Right renal pelvis (tissue), 4 donors: Measurements from ENCODE around the gene SOX6. TPM values are rescaled to one million over a fixed set of nuclear protein-coding genes. Genes with fewer than 3 reads are reported as not detected.
"Not testable (repeated sequence)": the region's sequence is repeated elsewhere in the genome, so short reads cannot be mapped to it uniquely, and the experiment has no call there.

Source experiments
- DNase-seq, 4 donors: peaks; one replicate each; pipeline ENCODE4 v3.0.0-alpha.2; 2013; ENCODE audit warnings: low read depth in 4 of 4, low spot score in 3 of 4, missing footprints in 1 of 4
- polyA plus RNA-seq, 4 donors: library from polyadenylated mRNA; unstranded; fragments of 120-200 nt; gene quantifications; one replicate each; pipeline ENCODE4 v1.2.1, GENCODE V29; 2013; ENCODE audit not compliant: insufficient read length in 4 of 4

Gene SOX6
- polyA plus RNA-seq, 4 donors = 18.4 to 23.1 (median 21.3) TPM

GRCh38 chr11:16158426-16158994, 197.8 kb downstream of the SOX6 start:
- no peak for DNase-seq

- DNase-seq = no peak
Measured at GRCh38 chr11:16157327-16157726, 199.0 kb downstream of the SOX6 start.

GRCh38 chr11:16155448-16155847, 200.9 kb downstream of the SOX6 start:
- no peak for DNase-seq

GRCh38 chr11:16154715-16155396, 201.5 kb downstream of the SOX6 start:
- DNase-seq = no peak

GRCh38 chr11:16153951-16154350, 202.4 kb downstream of the SOX6 start:
- no peak for DNase-seq

- DNase-seq = no peak
Measured at GRCh38 chr11:16151138-16151537, 205.2 kb downstream of the SOX6 start.

GRCh38 chr11:16149476-16149875, 206.9 kb downstream of the SOX6 start:
- no peak for DNase-seq

GRCh38 chr11:16148301-16148931, 207.9 kb downstream of the SOX6 start:
- DNase-seq = peak; percentile 36 to 70 (median 48)

GRCh38 chr11:16146980-16147379, 209.4 kb downstream of the SOX6 start:
- not testable (repeated sequence) for DNase-seq

GRCh38 chr11:16141614-16142013, 214.7 kb downstream of the SOX6 start:
- DNase-seq = not testable (repeated sequence)

GRCh38 chr11:16141162-16141561, 215.2 kb downstream of the SOX6 start:
- DNase-seq = not testable (repeated sequence)

- no peak for DNase-seq
Measured at GRCh38 chr11:16136792-16137390, 219.5 kb downstream of the SOX6 start.

- DNase-seq = no peak
Measured at GRCh38 chr11:16133867-16134266, 222.5 kb downstream of the SOX6 start.

- DNase-seq = no peak
Measured at GRCh38 chr11:16127732-16128131, 228.6 kb downstream of the SOX6 start.

GRCh38 chr11:16126362-16126761, 230.0 kb downstream of the SOX6 start:
- DNase-seq = no peak

GRCh38 chr11:16125796-16126195, 230.6 kb downstream of the SOX6 start:
- no peak for DNase-seq

- no peak for DNase-seq
Measured at GRCh38 chr11:16124390-16124789, 232.0 kb downstream of the SOX6 start.

- no peak for DNase-seq
Measured at GRCh38 chr11:16121853-16122252, 234.5 kb downstream of the SOX6 start.

- DNase-seq = no peak
Measured at GRCh38 chr11:16120008-16120407, 236.3 kb downstream of the SOX6 start.

- no peak for DNase-seq
Measured at GRCh38 chr11:16117989-16118756, 238.2 kb downstream of the SOX6 start.
